ENCODE data around the gene WRAP53. TPM values are rescaled to one million over a fixed set of nuclear protein-coding genes. Genes with fewer than 3 reads are reported as not detected.

The WRAP53 gene
- total RNA-seq, 1 experiment from 2014 or later = 25.7 TPM

GRCh38 chr17:7709031-7709430 is 20.8 kb downstream of the WRAP53 start:
- DNase-seq (ENCODE audit: low read depth) = no peak

- no peak for DNase-seq (ENCODE audit: low read depth)
These were observed 22.0 kb downstream of the WRAP53 start for GRCh38 chr17:7710301-7710700.

- DNase-seq (ENCODE audit: low read depth) = no peak
These were observed 22.9 kb downstream of the WRAP53 start for GRCh38 chr17:7711051-7711755.

- no peak for DNase-seq (ENCODE audit: low read depth)
These were observed 24.0 kb downstream of the WRAP53 start for GRCh38 chr17:7712111-7712771.

GRCh38 chr17:7713782-7714181 is 25.5 kb downstream of the WRAP53 start:
- no peak for DNase-seq (ENCODE audit: low read depth)

GRCh38 chr17:7714721-7715594 is 26.7 kb downstream of the WRAP53 start:
- DNase-seq (ENCODE audit: low read depth) = no peak

- no peak for DNase-seq (ENCODE audit: low read depth)
These were observed 27.9 kb downstream of the WRAP53 start for GRCh38 chr17:7715936-7716886.

- peak; percentile 89 for DNase-seq (ENCODE audit: low read depth)
These were observed 28.9 kb downstream of the WRAP53 start, which contains the start of gene DNAH2 for GRCh38 chr17:7716901-7717755. TSS of gene DNAH2 (plus strand) at chr17:7717744. CDS start at chr17:7719735, 1,991 bp downstream.

- DNase-seq (ENCODE audit: low read depth) = no peak
These were observed 29.6 kb downstream of the WRAP53 start for GRCh38 chr17:7717756-7718350.

- no peak for DNase-seq (ENCODE audit: low read depth)
These were observed 31.4 kb downstream of the WRAP53 start for GRCh38 chr17:7719661-7720060.

GRCh38 chr17:7720125-7720524 is 31.8 kb downstream of the WRAP53 start:
- DNase-seq (ENCODE audit: low read depth) = no peak

GRCh38 chr17:7721612-7722011 is 33.3 kb downstream of the WRAP53 start:
- DNase-seq (ENCODE audit: low read depth) = no peak

GRCh38 chr17:7727886-7728285 is 39.6 kb downstream of the WRAP53 start:
- no peak for DNase-seq (ENCODE audit: low read depth)

GRCh38 chr17:7729816-7730215 is 41.5 kb downstream of the WRAP53 start:
- no peak for DNase-seq (ENCODE audit: low read depth)

- no peak for DNase-seq (ENCODE audit: low read depth)
These were observed 44.8 kb downstream of the WRAP53 start for GRCh38 chr17:7732981-7733539.

- DNase-seq (ENCODE audit: low read depth) = no peak
These were observed 49.3 kb downstream of the WRAP53 start for GRCh38 chr17:7737601-7738000.

GRCh38 chr17:7739746-7740145 is 51.5 kb downstream of the WRAP53 start:
- no peak for DNase-seq (ENCODE audit: low read depth)

- peak; percentile 52 for DNase-seq (ENCODE audit: low read depth)
These were observed 52.3 kb downstream of the WRAP53 start for GRCh38 chr17:7740481-7741001.

- DNase-seq (ENCODE audit: low read depth) = no peak
These were observed 54.5 kb downstream of the WRAP53 start for GRCh38 chr17:7742729-7743128.

All from RPMI7951 (cell line).